Measurements from ENCODE around the gene SGTB.

- TF ChIP-seq CTCF (IDR thresholded peaks at IDR 0.05): no peak
- TF ChIP-seq POLR2A (IDR thresholded peaks at IDR 0.05): peak in 1 of 2 donors; percentile 35
Measured at GRCh38 chr5:65721720-65722574, at the start of gene SGTB, which contains the start of gene NLN.
